CD4-positive, alpha-beta T cell treated with Interferon alpha-2 for 1 hour (primary cell): ENCODE results near the gene LRFN2.

ENCODE experiments used
- DNase-seq, 2 donors: peaks; one replicate each; pipeline ENCODE4 v3.0.0-alpha.2; 2020 to 2022

Gene LRFN2

DNA sequence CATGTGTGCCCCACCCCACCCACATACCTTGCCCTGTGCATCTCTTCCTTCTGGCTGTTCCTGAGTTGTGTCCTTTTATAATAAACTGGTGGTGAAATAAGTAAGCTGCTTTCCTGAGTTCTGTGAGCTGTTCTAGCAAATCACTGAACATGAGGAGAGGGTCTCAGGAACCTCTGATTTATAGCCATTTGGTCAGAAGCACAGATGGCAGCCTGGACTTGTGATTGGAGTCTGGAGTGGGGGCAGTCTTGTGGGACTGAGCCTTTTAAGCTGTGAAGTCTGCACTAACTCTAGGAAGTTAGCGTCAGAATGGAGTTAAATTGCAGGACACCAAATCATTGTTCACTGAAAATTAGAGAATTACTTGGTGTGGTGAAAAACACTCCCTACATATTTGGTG, 245.4 kb downstream of the LRFN2 start:
- DNase-seq = no peak
